Endothelial cell (in vitro differentiated cells): ENCODE measurements around the gene GATAD2B. TPM values are rescaled to one million over a fixed set of nuclear protein-coding genes. Genes with fewer than 3 reads are reported as not detected.

ENCODE experiments used
- DNase-seq: peaks from one replicate; pipeline ENCODE4 v3.0.0; 2021; ENCODE audit warnings: low spot score
- H3K27ac Mint-ChIP-seq: one replicate; pipeline ENCODE4 v1.8.0; 2021; ENCODE audit warnings: mixed read lengths, inconsistent platforms; ENCODE audit not compliant: unreplicated experiment
- H3K27me3 Mint-ChIP-seq: one replicate; pipeline ENCODE4 v1.8.0; 2021; ENCODE audit warnings: mild to moderate bottlenecking, moderate library complexity, mixed read lengths, inconsistent platforms; ENCODE audit not compliant: unreplicated experiment
- H3K36me3 Mint-ChIP-seq: one replicate; pipeline ENCODE4 v1.8.0; 2021; ENCODE audit warnings: mild to moderate bottlenecking, low read depth, mixed read lengths, inconsistent platforms; ENCODE audit not compliant: unreplicated experiment
- H3K4me1 Mint-ChIP-seq: one replicate; pipeline ENCODE4 v1.8.0; 2021; ENCODE audit warnings: mild to moderate bottlenecking, mixed read lengths, inconsistent platforms; ENCODE audit not compliant: unreplicated experiment
- H3K4me3 Mint-ChIP-seq: one replicate; pipeline ENCODE4 v1.8.0; 2021; ENCODE audit warnings: mild to moderate bottlenecking, mixed read lengths, inconsistent platforms; ENCODE audit not compliant: unreplicated experiment
- H3K9me3 Mint-ChIP-seq: one replicate; pipeline ENCODE4 v1.8.0; 2021; ENCODE audit warnings: mixed read lengths, inconsistent platforms; ENCODE audit not compliant: unreplicated experiment
- CTCF ChIP-seq: fragments of 200-600 bp; sonication (generic); IDR thresholded peaks from one replicate; pipeline ENCODE4 v1.5.0; 2021; ENCODE audit warnings: antibody characterized with exemption; ENCODE audit not compliant: unreplicated experiment
- total RNA-seq: library from RNA; stranded (reverse); fragmentation: NEBNext Ultra II Directional; extraction: Animal tissue kit (Norgen Biotek cat#: 25700); gene quantifications from one replicate; pipeline ENCODE4 v1.2.1, GENCODE V29; 2021; ENCODE audit not compliant: unreplicated experiment

Gene GATAD2B
- total RNA-seq, 1 donor from 2014 or later = 45.4 TPM

- no peak for TF ChIP-seq CTCF
- Mint-ChIP-seq H3K36me3 (peaks cover 24% of the 10 kb centered on the region), H3K4me1 (peaks cover 58% of the 10 kb centered on the region), H3K27me3 (peaks cover 17% of the 10 kb centered on the region), H3K9me3 (no peaks in the 10 kb centered on the region), H3K27ac (peak overlapping the region; percentile 97), H3K4me3 (peak overlapping the region; percentile 100)
- no peak for DNase-seq
Observed at GRCh38 chr1:153957744-153958110, 35.0 kb upstream of the GATAD2B start.

- peak overlapping the region; percentile 100 for H3K4me3 Mint-ChIP-seq
- no peak for DNase-seq
- H3K27ac Mint-ChIP-seq = peak overlapping the region; percentile 97
- H3K27me3 Mint-ChIP-seq = peaks cover 17% of the 10 kb centered on the region
- H3K36me3 Mint-ChIP-seq = peaks cover 28% of the 10 kb centered on the region
- no peak for TF ChIP-seq CTCF
- peaks cover 53% of the 10 kb centered on the region for H3K4me1 Mint-ChIP-seq
- no peaks in the 10 kb centered on the region for H3K9me3 Mint-ChIP-seq
Observed at GRCh38 chr1:153956997-153957715, 34.4 kb upstream of the GATAD2B start.

- Mint-ChIP-seq H3K4me1 (peaks cover 37% of the 10 kb centered on the region), H3K4me3 (peak overlapping the region; percentile 72), H3K36me3 (peaks cover 39% of the 10 kb centered on the region), H3K27ac (no peak overlapping the region), H3K9me3 (no peaks in the 10 kb centered on the region), H3K27me3 (peaks cover 9% of the 10 kb centered on the region)
- DNase-seq = no peak
- TF ChIP-seq CTCF = no peak
Observed at GRCh38 chr1:153954826-153955225, 32.1 kb upstream of the GATAD2B start.

- no peak for TF ChIP-seq CTCF
- H3K27me3 Mint-ChIP-seq = peaks cover 9% of the 10 kb centered on the region
- H3K4me3 Mint-ChIP-seq = peak overlapping the region; percentile 72
- H3K9me3 Mint-ChIP-seq = no peaks in the 10 kb centered on the region
- no peak overlapping the region for H3K27ac Mint-ChIP-seq
- peaks cover 36% of the 10 kb centered on the region for H3K36me3 Mint-ChIP-seq
- peaks cover 29% of the 10 kb centered on the region for H3K4me1 Mint-ChIP-seq
- no peak for DNase-seq
Observed at GRCh38 chr1:153953859-153954365, 31.1 kb upstream of the GATAD2B start.

- peaks cover 18% of the 10 kb centered on the region for H3K4me1 Mint-ChIP-seq
- no peak overlapping the region for H3K4me3 Mint-ChIP-seq
- peaks cover 36% of the 10 kb centered on the region for H3K36me3 Mint-ChIP-seq
- H3K9me3 Mint-ChIP-seq = no peaks in the 10 kb centered on the region
- DNase-seq = no peak
- peaks cover 10% of the 10 kb centered on the region for H3K27me3 Mint-ChIP-seq
- no peak overlapping the region for H3K27ac Mint-ChIP-seq
- TF ChIP-seq CTCF = no peak
Observed at GRCh38 chr1:153951801-153952200, 29.0 kb upstream of the GATAD2B start.
